Skeletal muscle cell (primary cell): ENCODE measurements around the gene MOB3B.

ENCODE experiments used
- DNase-seq: peaks from one replicate; pipeline ENCODE4 v3.0.0-alpha.2; 2010; ENCODE audit warnings: low read depth
- H3K4me3 ChIP-seq: 2 replicates; pipeline ENCODE4 v1.5.1; 2011; ENCODE audit warnings: low read depth, mild to moderate bottlenecking, control low read depth, low read length, moderate library complexity

The MOB3B gene

DNA sequence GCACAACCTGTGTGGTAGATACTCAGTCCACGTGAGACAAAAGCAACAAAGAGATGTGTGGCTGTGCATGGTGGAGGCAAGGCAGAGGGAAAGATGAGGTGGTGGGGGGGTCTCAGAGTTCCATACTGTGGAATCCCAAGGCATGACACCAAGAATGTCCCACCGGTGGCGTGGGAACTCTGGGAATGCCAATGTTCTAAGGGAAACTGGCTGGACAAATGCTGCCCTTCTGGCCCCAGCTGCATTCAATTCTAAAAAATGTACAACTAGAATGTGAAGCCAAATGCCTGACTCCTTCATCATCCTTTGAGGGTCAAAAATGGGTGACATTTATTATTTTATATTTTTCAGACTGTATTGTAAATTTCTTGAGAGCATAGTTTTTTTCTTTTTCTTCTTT is 174.4 kb downstream of the MOB3B start:
- no peak overlapping the region for H3K4me3 ChIP-seq
- DNase-seq, result no peak

DNA sequence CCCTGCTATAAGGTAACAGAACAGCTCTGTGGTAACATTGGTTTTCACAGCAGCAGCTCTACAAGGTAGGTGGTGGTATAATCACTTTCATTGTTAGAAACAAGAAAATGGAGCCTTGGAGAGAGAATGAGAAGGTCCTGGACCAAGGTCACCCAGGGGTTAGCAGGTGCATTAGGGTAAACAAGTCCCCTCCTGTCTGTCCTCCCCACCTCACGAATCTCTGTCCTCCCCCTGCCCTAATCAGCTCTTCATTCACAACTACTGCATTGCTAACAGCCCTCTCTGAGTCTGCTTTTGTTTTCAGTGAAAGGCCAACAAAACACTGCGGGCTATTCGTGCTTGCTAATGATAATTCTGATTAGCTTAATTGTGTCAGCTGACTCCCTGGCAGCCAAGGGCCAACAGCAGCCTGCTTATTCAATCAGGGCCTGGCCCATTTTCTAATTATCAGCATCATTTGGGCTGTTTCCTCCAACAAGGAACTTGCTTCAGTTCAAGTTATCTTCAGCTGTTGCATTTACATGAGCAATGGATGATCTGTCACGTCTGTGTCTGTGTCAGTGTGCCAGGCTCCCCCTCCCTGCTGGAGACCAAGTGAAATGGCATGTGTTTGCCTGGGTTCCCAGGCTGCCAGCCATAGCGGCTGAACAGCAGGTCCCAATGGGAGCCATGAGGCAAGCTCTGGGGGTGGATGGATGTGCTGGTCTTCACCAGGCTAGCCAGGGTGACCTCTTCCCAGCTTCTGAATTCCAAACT is 176.0 kb downstream of the MOB3B start:
- H3K4me3 ChIP-seq, result no peak overlapping the region
- no peak for DNase-seq

DNA sequence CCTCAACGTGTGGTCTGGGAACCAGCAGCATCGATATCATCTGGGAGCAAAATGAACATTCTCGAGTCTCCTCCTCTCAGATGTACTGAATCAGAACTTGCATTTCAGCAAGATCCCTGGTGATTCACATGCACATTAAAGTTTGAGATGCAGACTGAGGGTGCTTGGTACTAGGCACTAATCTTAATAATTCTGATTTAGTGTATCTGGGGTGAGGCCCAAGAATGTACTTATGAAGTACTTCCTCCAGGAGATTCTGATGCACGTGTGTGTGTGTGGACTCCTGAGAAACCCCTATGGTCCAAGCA is 176.5 kb downstream of the MOB3B start:
- DNase-seq, result no peak
- H3K4me3 ChIP-seq, result no peak overlapping the region

DNA sequence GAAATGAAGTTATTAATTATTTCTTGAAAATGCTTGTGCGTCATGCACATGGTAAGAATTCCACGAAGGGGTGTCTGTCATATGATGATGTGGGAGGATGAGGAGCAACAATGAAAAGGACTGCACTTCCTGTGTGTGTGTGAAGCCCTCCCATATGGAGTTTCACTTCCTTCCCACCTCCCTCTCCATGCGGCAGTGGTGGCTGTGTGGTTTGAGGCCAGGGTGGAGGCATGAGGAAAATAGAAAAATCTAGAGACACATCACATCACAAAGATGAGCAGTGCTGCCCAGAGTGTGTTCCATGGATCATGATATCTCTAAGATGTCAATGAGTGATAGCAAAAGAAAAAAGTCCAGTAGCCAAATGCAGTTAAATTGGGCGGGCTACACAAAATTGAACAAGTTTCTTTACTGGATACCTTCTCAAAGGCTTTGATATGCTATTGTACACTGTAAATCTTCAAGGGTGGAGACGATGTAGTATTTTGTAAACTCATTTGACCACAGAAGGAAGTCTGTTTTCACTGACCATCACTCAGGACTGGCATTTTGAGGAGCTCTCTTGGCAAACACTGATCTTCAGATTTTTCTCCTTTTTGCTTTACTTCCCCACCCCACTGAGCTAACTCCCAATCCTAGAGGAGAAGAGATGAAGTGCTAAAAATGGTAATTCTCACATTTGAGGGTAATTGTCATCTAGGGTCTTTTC is 177.0 kb downstream of the MOB3B start:
- no peak for DNase-seq
- H3K4me3 ChIP-seq, result no peak overlapping the region

DNA sequence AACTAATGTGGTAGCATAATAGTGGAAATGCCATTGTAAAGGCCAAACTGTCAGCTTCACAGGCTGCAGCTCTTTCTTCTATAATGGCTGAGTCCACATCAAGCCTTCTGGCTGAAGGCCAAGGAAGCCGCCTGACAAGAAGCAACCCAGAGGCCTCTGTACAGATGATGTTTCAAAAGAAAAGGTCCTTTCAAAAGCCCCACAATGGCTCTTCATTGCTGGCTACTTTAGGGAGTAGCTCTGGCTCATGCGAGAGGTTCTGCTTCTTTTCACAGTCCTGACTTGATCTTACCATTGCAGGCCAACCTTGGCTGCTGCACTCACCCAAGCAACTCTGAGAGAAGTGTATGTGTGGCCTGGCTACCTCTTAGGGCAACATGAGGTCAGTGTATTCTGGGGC is 178.2 kb downstream of the MOB3B start:
- no peak for DNase-seq
- H3K4me3 ChIP-seq, result no peak overlapping the region

DNA sequence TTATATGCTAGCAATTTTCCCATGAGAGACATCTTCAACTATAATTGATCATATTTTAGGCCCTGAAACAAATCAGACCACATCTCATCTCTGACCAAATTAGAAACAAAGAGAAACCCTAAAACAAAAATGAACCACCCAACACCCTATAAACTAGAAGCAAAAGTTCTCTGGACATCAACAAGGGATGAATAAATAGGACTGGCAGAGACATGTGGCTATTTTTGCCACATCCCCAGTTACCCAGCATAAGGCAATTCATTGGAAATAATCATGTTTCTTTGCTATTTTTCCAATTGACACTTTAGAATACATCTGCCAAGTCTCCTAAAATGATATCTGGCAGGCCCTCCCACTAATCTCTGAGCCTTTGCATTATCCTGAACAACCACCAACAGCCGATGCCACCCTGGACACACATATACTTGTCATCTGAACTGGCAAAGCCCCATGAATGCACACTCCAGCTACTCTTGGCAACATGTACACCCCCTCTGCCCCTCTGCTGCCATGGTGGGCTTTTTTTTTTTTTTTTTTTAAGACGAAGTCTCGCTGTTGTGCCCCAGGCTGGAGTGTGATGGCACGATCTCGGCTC is 179.1 kb downstream of the MOB3B start:
- H3K4me3 ChIP-seq, result no peak overlapping the region
- no peak for DNase-seq

DNA sequence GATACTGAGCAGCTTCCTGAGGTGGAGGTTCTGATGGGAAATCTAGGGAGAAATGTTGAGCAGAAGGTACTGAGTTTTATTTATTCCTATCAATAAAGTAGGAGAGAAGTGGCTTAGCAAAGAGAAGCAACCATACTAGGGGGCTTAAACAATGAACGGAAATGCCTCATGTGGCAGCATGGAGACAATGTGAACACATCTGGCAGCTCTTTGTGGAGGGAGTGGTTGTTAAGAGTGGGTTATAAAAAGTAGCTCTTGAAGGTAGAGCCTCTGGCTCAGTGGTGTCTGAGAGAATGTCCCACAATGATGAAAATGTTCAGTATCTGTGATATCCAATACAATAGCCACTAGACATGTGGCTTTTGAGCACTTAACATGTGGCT is 179.9 kb downstream of the MOB3B start:
- H3K4me3 ChIP-seq, result no peak overlapping the region
- no peak for DNase-seq

DNA sequence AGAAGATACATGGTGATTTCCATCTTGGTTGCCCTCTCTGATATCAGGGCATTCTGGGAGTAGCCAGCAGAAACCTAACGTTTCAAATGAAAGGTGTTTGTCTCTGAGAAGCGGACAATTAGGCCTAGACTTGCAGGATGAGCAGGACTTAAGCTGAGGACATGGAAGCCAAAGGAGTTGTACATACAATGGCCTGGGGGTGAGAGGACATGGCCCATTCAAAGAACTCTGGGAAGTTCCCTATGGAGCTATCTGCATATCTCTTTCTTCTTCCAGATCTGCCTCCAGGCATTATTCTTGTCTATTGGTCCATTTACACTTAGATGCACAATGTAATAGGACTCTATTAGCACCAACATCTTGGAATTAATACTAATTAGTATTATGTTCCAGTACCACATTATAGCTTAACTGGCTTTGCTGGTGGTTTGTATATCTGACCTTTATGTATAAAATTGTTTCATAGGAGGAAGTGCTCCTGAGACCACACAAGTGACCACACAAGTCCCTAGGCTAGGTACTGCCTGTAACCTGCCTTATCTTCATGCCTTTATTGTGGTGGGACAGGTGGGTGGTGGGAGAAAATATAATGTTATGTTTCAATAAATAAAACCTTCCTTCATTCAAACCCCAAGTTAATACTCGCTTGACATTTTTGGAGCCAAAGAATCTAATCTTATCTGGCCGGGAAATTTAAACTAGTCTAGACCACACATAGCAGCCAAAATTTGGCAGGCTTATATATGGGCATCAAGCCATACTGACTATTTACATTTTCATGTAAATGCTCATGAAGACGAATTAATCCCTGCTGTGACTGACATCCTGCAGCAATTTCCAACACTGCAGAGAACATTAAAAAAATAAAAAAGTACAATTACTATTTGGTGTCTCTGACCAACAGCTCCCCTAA is 180.6 kb downstream of the MOB3B start:
- no peak for DNase-seq

DNA sequence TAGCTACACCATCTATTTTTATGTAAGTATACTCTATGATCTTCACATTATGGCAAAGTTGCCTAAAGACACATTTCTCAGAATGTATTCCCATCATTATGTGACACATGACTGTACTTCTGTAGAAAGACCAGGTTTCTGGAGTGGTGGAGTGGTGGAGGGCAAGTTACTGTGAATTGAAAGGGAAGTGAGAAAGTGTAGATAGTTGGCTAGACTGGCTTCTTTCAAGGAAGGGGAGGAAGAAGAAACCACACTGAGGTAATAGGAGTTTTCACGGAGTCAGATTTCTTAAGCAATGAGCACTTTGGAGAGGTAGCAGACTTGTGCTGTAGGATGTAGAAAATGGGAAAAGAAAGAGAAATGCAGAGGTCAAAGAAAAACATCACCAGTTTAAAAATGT is 181.7 kb downstream of the MOB3B start:
- no peak overlapping the region for H3K4me3 ChIP-seq
- no peak for DNase-seq

More for the DNA sequence above, 180.6 kb downstream of the MOB3B start:
- no peak overlapping the region for H3K4me3 ChIP-seq

DNA sequence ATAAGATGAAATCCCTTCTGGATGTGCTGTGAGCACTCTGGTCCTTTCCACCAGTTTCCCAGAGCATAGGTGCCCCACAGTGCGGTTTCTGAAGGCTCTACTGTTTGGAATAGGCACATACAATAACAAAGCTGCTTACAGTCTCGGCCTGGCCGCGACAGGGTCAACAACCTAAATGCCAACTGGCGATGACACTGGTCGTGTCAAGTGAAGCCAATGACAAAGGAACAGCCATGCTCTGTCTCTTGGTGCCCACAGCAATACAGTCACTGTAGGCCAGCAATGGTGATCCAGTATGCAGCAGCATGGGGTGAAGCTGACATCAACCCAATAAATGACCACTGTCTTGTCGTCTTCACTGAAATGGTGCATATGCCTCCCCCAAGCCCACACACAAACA is 184.8 kb downstream of the MOB3B start:
- DNase-seq, result no peak
- no peak overlapping the region for H3K4me3 ChIP-seq

DNA sequence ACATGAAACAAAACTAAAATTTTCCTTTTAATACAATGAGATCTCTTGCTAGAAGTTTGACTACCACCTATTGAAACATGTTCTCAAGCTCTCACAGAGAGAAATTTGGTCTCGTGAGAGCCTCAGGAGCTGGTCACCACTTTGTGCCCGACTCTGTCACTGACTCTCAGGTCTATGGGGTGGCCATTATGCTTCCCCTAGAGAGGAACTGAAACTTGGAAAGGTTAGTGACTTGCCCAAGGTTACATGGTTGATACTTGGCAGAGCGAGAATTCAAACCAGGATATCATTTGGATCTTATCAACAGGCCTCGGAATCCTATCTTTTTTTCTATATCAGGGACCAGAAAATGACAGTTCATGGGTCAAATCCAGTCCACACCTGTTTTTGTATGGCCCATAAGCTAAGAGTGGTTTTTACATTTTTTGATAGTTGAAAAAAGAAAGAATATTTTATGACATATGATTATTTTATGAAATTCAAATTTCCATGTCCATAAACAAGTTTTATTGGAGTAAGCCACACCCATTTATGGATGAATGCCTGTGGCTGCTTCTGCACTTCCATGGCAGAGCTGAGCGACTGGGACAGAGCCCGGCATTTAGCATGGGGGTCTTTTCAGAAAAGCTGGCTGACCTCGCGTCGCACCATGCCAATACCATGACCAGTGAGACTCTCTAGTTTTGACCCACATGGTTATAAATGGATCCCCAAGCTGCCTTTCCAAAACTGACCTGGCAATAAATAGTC is 187.9 kb downstream of the MOB3B start:
- no peak for DNase-seq

DNA sequence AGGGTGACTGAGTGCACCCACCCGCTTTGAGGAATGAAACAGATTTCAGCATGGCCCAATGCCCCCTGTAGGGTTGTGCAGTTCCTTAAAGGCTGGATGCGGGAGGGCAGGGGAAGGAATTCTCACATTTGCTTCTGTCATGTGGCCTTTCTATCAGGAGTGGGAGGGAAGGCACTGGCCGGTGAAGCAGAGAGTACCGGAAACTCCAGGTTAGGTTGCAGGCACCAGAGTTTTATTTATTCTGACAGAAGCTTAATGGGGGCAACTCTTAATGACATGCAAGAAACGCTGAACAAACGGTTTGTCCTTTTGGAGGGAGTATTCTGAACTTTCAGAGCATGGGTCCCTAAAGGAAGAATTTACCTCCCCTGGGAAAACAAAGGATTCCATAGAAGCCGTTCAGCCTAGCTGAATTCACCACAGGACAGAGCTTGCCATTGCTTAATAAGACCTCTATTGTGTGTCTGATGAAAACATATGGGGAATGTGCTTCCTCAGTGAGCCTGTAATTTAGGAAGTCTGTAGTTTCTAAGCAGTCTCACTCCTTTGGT is 188.6 kb downstream of the MOB3B start:
- DNase-seq, result no peak
- H3K4me3 ChIP-seq, result no peak overlapping the region

More for the DNA sequence above, 187.9 kb downstream of the MOB3B start:
- H3K4me3 ChIP-seq, result no peak overlapping the region

DNA sequence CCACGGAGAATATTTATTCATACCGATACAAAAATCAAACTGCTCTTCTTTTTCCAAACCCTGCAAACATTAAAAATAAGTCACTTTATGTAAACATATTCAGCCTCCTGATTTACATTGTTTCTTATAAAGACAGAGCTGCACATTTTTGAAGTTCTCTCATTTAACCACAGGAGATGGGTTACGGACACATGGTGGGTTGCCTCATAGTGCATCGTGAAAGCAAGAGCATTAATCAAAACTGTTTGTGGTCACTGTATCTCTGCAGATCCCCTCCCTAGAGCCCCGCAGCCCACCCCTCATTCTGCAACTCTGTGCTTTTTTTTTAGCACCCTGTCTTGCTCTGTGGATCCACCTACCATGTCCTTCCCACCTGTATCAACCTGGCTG is 189.3 kb downstream of the MOB3B start:
- H3K4me3 ChIP-seq, result no peak overlapping the region
- no peak for DNase-seq

DNA sequence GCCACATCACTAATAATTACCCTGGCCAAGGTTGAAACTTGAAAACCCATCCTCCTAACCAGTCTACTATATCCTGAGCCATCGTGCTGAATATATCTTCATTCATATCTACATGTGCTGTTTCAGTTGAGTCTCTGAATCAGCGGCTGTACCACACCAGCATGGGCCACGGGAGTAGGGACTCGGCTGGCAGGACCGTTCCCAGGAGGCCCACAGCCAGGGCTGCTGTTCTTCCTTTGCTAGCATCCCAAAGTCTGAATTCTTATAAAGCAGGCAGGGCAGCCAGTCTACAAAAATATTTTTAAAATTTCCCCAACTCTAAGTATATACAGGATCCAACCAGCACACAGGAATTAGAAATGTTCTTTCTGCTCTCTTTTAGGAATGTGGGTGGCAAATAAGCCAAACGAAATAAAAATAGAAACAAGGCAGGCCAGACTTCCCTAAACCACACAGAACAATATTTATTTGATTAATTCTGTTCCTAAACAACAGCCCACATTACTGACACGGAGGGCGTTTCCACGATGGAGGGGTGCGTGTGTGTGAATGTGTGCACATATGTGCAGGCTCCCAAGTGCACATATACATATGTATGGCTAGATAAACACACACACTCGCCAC is 189.8 kb downstream of the MOB3B start:
- H3K4me3 ChIP-seq, result no peak overlapping the region
- no peak for DNase-seq

DNA sequence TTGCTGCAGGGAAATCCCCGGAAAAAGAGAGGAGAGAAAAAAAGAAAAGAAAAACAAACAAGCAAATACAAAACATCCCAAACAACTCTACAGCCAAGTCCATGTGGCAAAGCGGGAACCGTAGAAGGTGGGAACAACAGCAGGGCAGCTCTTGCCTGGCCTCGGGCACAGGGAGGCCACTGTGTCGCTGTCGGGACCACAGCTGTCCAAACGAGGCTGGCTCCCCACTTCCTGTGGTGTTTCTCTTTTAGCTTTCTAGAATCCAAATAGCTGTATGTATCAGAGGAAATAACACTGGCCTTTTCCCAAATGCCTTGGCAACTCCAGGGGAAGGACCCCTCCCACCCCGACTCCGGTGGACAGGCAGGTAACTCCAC is 191.1 kb downstream of the MOB3B start:
- DNase-seq, result no peak
- no peak overlapping the region for H3K4me3 ChIP-seq

DNA sequence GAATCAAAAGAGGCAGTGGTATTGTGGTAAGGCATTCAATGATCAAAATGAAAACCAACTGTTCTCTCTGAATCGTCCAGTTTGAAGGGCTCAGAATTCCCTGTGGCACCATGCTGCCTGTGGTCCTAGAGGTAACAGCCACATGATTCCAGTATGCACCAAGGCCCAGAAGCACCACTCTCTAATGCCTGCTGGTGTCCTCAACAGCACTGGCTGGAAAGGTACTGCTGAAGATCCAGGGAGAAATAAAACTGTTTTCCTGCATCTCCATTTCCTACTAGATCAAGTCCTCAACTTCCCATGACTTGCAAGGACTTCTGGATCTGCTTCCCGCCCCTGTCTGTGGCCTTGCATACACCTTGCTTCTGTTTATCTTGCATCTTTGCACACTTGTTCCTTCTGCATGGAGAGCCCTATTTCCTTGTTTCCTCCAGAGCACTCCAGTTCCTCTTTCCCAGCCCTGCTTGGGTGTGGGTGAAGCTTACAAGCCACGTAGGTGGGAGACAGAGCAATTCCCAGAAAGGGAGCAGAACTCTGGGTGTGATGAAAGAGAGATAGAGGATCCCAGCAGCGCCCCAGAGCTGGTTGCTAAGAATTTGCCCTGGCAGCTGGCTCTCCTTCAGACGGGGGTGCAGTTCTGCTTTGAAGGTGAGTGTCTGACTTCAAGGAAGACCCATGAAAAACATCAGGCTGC is 191.6 kb downstream of the MOB3B start:
- DNase-seq, result no peak
- H3K4me3 ChIP-seq, result no peak overlapping the region

DNA sequence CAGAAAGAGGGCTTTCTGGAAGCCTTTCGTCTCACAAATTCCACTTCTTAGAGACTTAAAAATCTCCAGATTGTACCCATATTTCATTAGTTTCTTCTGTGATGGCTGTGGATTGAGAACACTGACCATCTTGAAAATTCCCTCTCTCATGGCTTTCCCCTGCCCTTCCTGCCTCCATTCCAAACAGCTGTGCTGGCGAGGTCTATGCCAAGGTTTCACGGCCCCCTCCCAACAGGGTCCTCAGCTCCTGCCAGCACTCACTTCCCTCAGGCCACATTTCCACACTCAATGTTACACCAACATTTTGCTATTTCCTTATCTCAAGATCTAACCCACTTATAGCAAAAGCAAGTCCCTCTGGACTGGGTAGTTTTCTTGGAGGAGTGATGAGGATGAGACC is 192.4 kb downstream of the MOB3B start:
- no peak for DNase-seq
- no peak overlapping the region for H3K4me3 ChIP-seq

DNA sequence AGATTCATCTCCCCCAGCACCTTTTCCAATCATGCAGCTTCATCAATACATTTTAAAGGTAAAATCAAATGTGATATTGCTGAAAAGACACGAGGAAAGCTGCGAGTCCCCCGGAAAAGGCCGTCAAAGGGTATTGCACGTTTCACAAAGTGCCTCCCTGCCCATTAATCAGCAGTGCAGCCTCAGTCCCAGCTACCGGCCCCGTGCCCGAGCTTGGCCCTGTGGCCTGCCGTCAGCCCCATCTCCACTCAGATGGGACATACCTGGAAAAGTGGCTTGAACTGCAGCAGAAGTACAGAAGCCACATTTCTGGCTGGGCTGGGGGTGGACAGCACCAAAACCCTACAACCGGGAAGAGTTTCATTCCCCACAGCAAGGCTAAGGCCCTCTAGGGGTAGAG is 192.8 kb downstream of the MOB3B start:
- DNase-seq, result no peak
- H3K4me3 ChIP-seq, result no peak overlapping the region
